GM10248 (cell line): ENCODE measurements around the gene GATA3.

ENCODE experiments used
- CTCF ChIA-PET: fragments of 300-600 bp; sonication (Branson Sonifier 250); formaldehyde crosslinking; extraction: SDS; loops from one replicate; lab custom pipeline; 2021; ENCODE audit warnings: antibody characterized with exemption; lab: Yijun Ruan, JAX
- POLR2A ChIA-PET: fragments of 350-650 bp; sonication (Branson Sonifier 250); formaldehyde crosslinking; extraction: SDS; loops from one replicate; lab custom pipeline; 2020; ENCODE audit warnings: antibody characterized with exemption; lab: Yijun Ruan, JAX
- DNase-seq: peaks from one replicate; pipeline ENCODE4 v3.0.0; 2012; ENCODE audit errors: extremely low spot score
- TF ChIP-seq, protein P1 (sequence below): IDR thresholded peaks from 2 replicates; pipeline ENCODE4 v1.5.1; 2012; ENCODE audit warnings: mild to moderate bottlenecking, low read depth; ENCODE audit errors: extremely low read depth, missing control alignments, control extremely low read depth

Gene GATA3

DNA sequence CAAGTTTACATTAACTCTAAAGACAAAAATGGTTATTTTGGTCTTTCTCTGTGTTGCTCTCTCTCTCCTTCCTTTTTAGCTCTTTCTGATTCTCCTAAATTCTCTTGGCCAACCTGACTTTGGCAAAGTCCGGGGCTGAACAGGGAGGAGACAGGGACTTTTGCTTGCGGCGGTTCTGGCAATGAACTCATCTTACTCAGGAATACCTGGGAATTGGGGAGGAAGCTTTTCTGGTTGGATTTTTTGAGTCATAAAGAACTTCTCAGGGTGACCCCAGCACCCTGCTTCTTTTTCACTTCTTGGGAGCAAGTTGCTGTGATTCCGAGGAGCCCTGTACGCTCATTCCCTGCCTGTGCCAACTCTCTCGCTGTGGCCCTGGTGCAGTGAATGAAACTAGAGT lies 16.0 kb downstream of the GATA3 start:
- POLR2A ChIA-PET: no interaction called here
- CTCF ChIA-PET: interaction anchor here (1.4 kb wide), 1 partner anchor 10 kb away, joined by 5 read pairs; no protein-coding TSS in a partner anchor
- DNase-seq: no peak
- TF ChIP-seq, protein P1, sequence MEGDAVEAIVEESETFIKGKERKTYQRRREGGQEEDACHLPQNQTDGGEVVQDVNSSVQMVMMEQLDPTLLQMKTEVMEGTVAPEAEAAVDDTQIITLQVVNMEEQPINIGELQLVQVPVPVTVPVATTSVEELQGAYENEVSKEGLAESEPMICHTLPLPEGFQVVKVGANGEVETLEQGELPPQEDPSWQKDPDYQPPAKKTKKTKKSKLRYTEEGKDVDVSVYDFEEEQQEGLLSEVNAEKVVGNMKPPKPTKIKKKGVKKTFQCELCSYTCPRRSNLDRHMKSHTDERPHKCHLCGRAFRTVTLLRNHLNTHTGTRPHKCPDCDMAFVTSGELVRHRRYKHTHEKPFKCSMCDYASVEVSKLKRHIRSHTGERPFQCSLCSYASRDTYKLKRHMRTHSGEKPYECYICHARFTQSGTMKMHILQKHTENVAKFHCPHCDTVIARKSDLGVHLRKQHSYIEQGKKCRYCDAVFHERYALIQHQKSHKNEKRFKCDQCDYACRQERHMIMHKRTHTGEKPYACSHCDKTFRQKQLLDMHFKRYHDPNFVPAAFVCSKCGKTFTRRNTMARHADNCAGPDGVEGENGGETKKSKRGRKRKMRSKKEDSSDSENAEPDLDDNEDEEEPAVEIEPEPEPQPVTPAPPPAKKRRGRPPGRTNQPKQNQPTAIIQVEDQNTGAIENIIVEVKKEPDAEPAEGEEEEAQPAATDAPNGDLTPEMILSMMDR: no peak

DNA sequence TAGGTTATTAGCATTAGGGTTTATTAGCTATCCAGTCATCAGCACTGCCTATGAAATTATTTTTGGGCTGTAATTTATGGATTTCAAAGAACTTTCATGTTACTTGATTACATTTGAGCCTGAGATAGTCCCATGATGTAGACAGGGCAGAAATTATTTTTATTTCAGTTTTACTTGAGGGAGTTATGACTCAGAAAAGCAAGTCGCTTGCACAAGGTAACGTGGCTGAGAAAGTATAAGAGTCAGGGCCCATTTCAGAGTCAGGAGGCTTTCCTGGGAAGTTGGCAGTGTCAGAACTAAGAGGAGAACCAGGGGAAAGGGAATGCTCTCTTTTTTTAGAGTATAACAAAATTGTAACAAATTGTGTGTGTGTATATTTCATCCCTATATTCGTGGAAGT lies 16.5 kb downstream of the GATA3 start:
- TF ChIP-seq, protein P1: no peak
- ChIA-PET POLR2A (no interaction called here), CTCF (interaction anchor here (1.0 to 1.4 kb wide), 5 partner anchors 8 to 18 kb away, joined by 3 to 5 read pairs (median 3); no protein-coding TSS in a partner anchor)
- DNase-seq: no peak

DNA sequence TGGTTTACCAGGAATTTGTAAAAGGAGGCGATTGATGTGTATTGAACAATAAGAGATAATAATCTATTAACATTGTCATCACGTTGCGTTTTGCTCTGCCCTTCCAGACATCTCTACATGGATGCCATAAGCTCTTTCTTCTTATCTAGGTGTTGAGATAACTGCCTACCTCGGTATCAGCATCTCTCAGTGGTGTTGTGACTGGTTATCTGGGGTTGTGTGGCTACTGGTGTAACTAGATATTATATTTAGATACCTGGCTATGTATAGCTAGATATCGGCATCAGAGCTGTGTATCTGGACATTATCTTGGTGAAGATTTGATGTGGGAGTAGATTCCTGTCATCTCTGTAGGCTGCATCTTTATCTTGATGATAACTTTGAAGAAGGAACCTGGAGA lies 17.2 kb downstream of the GATA3 start:
- POLR2A ChIA-PET: no interaction called here
- CTCF ChIA-PET: interaction anchor here (1.0 to 1.4 kb wide), 5 partner anchors 8 to 19 kb away, joined by 3 to 5 read pairs (median 3); no protein-coding TSS in a partner anchor
- no peak for DNase-seq
- TF ChIP-seq, protein P1: no peak

DNA sequence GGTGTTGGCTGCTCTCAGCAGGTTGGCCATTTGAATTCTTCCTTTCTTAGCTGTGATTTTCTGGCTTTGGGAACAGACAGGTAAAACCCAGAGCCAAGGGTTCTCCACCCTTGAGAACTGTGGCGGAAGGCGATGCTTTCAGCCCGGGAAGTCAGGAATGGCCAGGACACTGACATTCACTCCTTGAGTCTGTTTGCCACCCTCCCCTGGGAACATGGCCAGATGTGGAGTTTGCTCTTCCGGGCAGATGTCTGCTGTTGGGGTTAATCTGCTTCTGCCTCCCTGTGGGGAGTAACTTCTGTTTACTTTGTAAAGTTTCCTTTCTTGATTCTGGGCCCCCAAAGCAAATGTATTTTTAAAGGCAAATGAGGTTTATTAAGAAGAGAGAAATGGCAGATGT lies 17.7 kb downstream of the GATA3 start:
- no peak for DNase-seq
- POLR2A ChIA-PET: no interaction called here
- TF ChIP-seq, protein P1: no peak
- CTCF ChIA-PET: interaction anchor here (1.2 to 1.4 kb wide), 3 partner anchors 9 to 14 kb away, joined by 3 read pairs; no protein-coding TSS in a partner anchor

DNA sequence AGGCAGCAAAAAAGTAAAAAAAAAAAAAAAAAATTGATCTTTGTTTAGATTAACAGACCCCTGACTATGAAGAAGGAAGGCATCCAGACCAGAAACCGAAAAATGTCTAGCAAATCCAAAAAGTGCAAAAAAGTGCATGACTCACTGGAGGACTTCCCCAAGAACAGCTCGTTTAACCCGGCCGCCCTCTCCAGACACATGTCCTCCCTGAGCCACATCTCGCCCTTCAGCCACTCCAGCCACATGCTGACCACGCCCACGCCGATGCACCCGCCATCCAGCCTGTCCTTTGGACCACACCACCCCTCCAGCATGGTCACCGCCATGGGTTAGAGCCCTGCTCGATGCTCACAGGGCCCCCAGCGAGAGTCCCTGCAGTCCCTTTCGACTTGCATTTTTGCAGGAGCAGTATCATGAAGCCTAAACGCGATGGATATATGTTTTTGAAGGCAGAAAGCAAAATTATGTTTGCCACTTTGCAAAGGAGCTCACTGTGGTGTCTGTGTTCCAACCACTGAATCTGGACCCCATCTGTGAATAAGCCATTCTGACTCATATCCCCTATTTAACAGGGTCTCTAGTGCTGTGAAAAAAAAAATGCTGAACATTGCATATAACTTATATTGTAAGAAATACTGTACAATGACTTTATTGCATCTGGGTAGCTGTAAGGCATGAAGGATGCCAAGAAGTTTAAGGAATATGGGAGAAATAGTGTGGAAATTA lies 19.4 kb downstream of the GATA3 start:
- ChIA-PET CTCF (no interaction called here), POLR2A (no interaction called here)
- DNase-seq: no peak
- TF ChIP-seq, protein P1: no peak

DNA sequence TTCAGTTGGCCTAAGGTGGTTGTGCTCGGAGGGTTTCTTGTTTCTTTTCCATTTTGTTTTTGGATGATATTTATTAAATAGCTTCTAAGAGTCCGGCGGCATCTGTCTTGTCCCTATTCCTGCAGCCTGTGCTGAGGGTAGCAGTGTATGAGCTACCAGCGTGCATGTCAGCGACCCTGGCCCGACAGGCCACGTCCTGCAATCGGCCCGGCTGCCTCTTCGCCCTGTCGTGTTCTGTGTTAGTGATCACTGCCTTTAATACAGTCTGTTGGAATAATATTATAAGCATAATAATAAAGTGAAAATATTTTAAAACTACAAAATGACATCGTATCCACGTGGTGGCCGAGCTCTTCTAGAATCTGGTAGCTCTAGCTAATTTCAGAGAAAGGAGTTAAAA lies 20.4 kb downstream of the GATA3 start:
- ChIA-PET POLR2A (no interaction called here), CTCF (interaction anchor here (0.9 to 1.6 kb wide), 2 partner anchors 11 to 15 kb away, joined by 3 to 5 read pairs; no protein-coding TSS in a partner anchor)
- TF ChIP-seq, protein P1: no peak
- no peak for DNase-seq
